Hepatocyte (in vitro differentiated cells): Measurements from ENCODE around the gene ASB4.

Experiments used
- CTCF ChIP-seq: fragments of 200-600 bp; sonication (generic); IDR thresholded peaks from 2 replicates; pipeline ENCODE4 v1.5.1; 2016; ENCODE audit warnings: antibody characterized with exemption, mild to moderate bottlenecking; ENCODE audit not compliant: poor library complexity
- EZH2phosphoT487 ChIP-seq: fragments of 200-600 bp; sonication (generic); IDR thresholded peaks from one replicate; pipeline ENCODE4 v1.6.1; 2018; ENCODE audit warnings: antibody characterized with exemption, mild to moderate bottlenecking, low read depth, moderate library complexity; ENCODE audit not compliant: unreplicated experiment, severe bottlenecking

- no peak for TF ChIP-seq EZH2phosphoT487
- no peak for TF ChIP-seq CTCF
Observed at GRCh38 chr7:95529701-95530100, 44.0 kb downstream of the ASB4 start.
